C4-2B (cell line): ENCODE measurements around the gene LRSAM1.

Experiments
- CTCF ChIP-seq: fragments of 450-650 bp; conservative IDR thresholded peaks from 2 replicates; pipeline ENCODE4 v1.5.1; 2017; ENCODE audit warnings: mild to moderate bottlenecking
- ZFX ChIP-seq: fragments of 450-650 bp; IDR thresholded peaks from 2 replicates; pipeline ENCODE4 v1.6.1; 2017

DNA sequence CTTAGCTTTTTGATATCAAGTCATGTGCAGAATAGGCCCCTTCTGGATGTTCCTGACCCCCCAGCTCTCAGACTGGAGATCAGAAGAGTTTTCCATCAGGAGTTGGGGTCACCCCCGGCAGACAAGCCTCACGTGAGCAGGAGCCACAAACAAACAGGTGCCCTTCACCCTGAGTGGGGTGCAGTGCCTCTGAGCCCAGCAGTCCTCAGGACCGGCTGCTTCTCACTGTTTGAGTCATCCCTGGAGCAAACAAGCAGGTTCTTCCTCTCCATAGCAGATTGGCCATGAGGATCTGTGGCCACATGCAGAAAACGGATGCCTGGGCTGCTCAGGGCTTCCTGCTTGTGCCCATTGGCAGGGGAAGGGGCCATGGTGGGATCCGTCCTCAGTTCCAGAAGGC lies 47.0 kb downstream of the LRSAM1 start:
- TF ChIP-seq CTCF (no peak), ZFX (no peak)
